GM21786 (cell line): ENCODE measurements around the gene PNMA1.
A peak's percentile ranks its signal among the peaks of the same experiment; 100 is the strongest.

Experiments
- ATAC-seq: cut with Tn5 transposase; IDR thresholded peaks from one replicate; pipeline ENCODE4 v1.9.1; 2021; ENCODE audit not compliant: unreplicated experiment

PNMA1 gene, protein sequence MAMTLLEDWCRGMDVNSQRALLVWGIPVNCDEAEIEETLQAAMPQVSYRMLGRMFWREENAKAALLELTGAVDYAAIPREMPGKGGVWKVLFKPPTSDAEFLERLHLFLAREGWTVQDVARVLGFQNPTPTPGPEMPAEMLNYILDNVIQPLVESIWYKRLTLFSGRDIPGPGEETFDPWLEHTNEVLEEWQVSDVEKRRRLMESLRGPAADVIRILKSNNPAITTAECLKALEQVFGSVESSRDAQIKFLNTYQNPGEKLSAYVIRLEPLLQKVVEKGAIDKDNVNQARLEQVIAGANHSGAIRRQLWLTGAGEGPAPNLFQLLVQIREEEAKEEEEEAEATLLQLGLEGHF

DNA sequence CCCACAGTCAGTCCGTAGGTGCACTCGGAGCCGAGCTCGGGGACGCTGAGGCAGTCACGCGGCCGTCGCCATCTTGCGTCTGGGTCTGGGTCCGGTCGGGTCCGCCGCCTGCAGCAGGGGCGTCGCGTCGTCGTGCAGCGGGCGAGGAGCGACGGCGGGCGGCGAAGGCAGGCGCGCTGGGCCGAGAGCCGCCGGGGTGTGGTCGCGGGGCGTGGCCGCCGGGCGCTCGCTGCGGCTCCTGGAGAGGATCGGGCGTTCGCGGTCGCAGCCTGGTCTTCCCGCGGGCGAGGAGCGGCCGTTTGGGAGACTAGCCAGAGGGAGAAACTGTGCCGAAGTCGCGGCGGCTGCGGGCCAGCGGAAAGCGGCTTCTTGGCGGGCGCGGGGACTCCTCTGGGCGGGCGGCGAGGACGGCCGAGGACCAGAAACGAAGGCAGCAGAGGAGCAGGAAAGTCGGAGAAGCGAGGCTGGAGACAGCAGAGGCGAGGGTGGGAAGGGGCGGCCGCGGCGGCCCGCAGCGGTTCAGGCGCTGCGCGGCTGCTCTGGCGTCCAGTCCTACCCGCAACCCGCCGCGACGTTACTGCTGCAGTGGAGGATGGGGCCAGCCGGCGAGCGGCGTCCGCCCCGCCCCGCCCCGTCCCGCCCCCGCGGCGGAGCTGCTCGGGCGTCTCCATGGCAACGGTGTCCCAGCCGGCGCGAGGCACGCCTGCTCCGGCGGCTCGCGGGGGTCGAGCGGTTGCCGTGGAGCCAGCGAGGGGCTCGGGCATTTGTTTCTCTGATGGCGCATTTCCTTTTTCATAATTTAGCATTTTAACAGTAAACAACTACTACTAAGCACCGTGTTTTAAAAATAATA lies at the start of gene PNMA1:
Gene PNMA1 (minus strand): TSS at position 582 of the 853 bp plus-strand sequence. CDS start 745 bp downstream, outside the sequence.
- peak; percentile 60 for ATAC-seq

DNA sequence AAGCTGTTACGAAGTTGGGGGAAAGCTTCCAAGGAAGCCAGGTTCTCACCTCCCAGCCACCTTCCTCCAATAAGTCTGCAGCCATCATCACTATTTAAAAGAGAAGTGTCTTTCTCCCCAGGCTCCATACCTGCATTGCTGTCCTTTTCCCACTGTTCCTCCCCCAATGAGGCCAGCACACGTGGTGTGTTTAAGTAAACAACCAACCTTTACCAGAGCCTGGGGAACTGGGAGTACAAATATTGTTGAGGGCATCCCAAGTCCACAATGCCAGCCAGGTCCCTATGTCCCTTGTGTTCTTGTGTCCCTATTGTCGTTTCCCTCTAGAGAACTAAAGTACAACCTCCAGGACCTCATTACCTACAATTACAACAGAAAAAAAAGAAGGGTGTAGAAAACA lies 49.2 kb upstream of the PNMA1 start:
- ATAC-seq = no peak

DNA sequence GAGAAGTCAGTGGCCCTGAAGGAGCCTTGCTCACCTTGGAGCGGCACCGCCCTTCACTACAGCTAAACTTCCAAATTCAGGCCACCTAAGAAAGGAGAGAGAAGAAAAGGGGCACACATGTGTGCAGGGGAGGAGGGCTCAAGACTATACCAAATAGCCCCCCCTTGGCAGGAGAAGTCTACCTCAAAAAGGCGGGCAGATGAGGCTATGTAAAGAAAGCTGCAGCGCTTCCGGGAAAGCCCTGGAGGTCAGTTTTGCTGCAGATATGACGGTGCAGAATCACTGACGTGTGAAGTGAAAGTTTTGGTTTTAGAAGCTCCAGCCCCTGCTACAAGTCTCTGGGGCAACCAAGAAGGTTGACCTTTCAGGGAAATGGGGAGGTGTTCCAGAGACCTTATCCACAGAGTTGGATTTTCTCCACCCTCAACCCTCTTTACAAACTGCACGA lies 48.2 kb upstream of the PNMA1 start:
- peak; percentile 27 for ATAC-seq

DNA sequence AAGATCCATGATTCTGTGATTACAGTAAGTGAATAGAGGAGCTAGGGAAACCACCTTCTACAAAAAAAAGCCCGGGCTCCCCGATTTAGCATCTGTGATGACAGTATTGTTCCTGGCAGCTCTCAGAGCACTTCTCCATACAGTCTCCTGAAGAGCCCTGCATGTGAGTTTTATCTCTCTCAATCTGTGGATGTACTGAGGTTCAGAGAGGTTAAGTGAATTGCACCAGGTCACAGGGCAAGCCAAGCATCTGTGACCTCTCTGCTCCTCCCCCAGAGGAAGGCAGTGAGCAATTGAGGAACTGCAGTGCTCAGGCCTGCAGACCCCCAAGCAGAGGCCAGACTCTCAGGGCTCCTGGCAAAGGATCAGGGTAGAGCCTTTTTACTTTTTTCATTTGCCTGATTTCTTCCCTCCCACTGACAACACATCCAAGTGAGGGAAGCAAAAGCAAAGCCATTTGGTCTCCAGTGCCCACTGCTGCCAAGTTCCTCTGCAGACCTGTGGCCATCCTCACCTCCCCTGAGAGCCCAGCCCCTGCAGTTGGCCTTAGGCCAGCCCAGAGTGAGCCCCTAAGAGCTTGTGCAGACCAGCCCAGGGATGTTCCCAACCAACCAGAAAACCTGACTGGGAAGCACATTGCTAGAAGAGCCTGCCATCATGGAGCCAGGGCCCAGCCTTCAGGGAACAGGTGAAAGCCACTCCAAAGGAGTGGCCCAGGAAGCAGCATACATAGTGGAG lies 47.6 kb upstream of the PNMA1 start:
- ATAC-seq = no peak

DNA sequence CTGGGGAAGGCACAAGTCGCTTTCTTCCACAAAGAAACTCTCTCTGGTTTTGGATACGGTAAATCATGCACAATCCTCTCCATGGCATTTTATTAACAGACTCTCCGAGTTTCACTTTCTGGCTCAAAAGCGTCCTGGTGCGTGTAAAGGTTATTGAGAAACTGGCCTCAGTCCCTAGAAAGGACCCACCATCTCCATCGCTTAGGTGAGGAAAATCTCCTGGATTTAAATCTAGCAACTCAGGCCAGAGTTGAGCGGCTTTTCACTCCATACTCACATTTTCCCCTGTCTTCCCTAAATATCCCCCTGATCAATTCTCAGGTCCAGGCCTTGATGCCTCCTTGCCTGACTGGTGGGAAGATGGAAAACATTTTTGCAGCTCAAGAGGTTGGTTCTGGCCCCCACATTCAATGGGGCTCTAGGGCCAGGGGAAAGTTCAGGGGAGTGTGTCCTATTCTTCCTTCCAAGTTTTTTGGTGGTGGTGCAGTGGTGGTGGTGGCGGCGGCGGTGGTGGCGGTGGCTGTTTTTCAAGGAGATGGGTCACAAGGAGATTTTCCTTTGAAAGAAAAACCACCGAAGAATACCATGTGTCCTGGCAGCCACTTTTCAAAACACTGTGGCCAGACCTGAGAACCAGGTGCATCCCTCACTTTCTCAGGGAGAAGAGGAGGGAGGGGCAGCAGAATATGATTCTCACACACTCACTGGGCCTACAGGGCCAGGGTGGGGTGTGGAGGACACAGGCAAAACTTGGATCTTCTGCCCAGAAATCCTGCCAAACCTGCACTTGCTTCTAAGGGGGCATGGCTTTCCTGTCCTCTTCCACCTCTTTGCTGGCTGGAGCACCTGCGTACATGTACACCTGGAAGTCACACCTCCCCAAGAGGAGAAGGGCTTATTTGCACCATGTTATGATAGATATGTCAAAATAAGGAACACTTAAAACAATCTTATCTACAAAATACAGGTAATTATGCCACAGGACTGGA lies 46.7 kb upstream of the PNMA1 start:
- ATAC-seq = no peak

DNA sequence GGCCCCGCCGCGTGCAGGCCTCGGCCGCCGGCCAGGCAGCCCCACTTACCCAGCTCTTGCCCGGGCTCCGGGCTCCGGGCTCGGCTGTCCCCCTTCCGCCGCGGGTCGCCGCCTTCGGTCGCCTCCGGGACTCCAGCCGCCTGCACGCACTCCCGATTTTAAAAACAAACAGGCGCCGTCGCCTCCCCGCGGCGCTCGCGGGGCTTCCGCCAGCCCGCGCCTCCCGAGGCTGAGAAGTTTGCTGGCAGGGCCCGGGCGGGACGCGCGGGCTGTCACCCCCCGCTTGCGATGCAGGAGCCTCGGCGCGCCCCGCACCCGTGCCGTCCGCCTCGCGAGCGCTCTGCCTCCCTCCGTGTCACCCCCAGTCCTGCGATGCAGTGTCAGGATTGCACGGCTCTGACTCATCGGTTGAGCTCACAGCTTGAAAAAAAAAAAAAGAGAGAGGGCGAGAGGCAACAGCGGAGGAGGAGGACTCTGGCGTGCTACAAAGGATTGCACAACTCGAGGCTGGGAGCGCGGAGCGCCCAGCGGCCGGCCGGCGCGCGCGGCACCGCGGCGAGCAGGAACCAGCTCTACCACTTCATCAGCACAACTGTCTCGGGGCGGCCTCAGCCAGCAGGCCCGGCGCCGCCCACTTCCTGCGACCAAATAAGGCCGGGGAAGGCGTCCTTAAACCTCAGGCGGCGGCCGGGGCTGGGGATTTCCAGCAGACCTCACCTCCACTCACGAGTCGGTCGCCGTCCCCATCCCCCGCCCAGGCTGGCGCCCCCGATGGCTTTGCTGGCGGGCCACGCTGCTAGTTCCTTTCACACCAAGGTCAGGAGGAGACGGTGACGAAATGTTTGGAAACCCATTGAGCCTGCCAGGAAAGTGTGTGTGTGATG lies 45.8 kb upstream of the PNMA1 start:
- peak; percentile 48 for ATAC-seq

DNA sequence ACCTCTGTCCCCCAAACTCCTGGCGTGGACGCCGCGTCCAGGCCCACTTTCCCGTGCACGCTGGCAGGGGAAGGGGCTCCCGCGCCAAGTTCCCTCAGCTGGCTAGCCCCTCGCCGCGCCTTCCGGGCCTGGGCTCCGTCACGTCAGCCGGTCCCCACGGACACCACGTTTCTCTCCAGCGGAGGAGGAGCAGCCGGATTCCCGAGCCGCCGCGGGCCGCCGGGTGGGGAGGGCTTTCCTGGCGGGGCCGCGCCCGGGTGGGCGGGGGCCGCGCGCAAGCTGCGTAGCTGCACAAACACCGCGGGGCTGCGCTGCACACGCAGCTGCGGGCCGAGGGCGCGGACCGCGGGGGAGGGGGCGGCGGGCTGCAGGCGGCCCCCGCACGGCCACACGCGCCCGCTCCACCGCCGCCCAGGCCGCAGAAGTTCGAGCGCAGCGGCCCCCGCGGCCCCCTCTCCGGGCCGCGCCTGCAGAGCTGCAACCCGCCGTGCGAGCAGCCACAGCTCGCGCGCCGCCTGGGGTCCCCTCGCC lies 45.1 kb upstream of the PNMA1 start:
- no peak for ATAC-seq

DNA sequence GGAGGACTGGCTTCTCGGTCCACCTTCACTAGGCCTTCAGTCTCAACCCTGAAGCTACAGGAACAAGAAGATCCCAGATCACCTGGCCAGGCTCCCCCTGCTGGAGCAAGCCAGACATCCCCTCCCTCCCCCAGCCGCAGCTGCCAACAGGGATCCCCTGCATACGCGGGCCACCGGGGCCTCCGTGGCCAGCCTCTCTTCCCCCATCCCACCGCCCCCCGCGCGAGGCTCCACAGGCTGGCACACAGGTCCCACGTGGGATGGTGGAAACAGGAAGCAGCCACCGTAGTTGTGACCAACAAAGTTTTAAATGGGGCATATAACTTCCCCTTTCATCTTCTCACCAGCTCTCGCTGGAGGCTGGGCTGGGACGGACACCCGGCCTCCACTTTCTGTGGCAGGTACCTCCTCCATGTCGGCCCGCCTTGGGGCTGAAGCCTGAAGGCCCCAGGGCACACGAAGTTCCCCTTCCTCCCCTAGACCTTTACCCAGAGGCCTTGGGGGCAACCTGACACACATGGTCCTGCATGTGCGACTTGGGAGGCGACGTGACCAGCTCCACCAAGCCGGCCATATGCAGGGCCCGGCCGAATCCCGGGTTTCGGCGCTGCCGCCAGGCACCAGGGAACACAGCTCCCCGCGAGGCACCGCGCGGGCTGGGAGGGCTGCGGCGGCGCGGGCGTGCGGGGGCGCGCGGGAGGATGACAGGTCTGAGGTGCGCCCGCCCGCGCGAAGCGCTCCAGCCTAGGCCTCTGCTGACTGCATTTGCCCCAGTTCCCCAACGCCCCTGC lies 44.4 kb upstream of the PNMA1 start:
- ATAC-seq = no peak

DNA sequence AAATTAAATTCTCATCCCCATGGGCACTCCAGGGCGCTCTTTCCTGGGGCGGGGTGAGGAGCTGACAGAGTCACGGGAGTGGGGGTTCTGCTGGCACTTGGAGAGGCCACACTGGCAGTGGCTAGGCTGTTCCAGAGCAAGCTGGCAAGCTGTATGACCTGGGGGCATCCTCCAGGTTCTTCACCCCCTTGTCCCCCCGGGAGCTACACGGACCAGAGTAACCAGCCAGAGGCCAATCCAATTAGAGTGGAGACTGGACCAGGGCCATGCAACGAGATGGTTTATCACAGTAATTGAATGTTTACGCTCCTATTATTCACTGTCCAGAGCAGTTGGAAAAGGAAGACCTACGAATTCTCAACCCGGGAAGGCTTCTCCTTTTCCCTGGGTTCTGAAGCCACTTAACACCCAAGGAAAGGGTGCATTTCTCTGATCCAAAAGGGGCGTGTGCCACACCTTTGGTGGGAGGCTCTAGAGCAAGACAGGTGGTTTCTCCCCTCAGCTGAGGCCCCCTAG lies 43.8 kb upstream of the PNMA1 start:
- ATAC-seq = no peak

DNA sequence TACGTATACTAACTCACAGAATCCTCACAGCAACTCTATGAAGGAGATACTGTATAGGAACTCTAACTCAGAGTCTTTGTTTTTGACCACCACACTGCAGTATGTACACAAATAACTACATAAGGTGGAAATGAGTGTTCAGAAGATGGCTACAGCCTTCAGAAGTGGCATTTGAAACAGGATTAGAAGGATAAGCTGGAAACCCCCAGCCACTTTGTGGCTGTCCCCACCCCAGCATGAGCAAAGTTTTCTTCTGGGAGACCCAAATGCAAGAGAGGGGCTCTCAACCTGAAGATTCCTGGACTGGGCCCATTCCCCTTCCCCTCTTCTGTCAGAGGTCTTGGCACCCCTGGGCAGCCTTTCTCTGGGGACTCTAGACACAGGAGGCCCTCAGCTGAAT lies 43.2 kb upstream of the PNMA1 start:
- no peak for ATAC-seq

DNA sequence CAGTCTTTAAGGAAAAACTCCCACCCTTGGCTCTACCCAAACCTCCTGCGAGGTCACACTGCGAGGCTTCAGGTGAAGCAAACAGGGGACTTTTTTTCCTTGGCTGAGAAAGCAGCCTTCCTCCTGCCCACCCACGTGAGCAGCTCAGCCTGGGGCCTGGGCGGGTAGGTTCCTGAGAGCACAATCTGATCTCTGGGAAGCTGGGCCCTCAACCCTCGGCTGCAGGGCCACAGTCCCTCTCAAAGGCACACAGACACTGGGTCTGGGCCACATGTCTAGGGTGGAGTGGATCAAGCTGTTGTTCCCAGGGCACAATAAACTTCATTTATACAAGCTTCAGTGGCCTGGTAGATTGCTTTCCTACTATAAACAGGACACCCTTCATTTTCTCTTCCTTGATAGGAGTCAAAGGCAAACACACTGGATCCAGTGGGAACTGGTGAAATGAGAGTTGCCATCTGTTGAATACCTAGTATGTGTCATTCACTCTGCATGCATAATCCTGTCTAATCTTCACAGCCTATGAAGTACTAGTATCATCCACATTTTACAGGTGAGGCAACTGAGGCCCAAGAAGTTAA lies 41.3 kb upstream of the PNMA1 start:
- no peak for ATAC-seq

DNA sequence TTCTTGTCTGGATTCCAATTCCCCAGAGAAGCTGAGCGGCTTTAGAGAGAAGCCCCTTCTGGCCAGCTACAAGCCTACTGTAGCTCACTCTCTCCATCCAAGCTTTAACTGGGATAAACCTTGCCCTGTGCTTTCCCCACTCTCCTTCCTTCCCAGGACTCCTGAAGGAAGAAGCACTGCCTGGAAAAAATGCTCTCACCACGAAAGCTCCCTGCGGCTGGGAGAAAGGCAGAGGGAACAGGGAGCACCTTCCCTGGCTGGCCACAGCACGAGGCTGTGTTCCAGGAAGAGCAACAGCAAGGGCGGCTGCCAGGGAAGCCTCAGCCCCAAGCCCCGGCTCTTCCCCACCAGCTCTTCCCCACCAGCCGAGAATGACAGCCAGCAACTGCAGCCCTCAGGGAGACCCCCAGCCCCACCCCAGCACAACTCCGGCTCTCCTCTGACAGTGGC lies 40.8 kb upstream of the PNMA1 start:
- no peak for ATAC-seq

DNA sequence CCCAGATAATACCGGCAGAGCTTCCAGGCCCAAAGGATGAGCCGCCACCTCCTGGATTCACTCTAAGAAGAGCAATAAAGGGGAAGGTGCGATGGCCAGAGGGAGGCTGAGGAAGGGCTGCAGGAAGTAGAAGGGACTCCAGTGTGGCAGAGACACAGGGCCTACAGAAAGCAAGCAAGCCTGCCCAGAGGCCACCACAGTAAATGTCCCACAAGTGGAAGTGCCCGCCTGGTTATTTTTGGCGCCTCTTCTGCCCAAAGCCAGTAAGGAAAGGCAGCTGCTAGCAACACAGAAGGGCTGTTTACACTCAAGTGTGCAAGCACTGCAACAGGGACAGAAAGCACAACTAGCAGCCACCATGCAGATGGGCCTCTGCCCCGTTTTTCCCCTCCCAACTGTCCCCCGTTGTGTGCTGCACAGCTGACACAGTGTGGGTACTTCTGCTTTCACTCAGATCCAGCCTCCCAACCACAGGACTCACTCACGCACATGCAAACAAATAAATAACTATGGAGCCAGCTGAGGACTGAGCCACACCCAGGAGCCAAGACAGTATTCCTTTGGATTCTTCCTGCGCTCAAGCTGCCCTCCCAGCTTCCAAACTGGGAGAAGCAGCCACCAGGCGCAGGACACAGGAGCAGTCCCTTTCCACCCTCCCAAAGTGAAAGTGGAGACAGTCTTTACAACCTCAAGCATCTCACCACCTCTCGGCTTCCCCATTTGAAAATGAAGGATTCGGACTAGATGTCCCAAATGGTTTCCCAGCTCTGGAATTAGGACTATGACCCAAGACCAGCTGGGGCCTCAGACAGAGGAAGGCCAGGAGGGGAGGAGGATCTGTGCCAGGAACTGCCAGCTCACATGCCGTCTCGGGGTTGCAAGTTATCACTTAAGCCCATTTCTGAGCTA lies 40.0 kb upstream of the PNMA1 start:
- ATAC-seq = peak; percentile 46

DNA sequence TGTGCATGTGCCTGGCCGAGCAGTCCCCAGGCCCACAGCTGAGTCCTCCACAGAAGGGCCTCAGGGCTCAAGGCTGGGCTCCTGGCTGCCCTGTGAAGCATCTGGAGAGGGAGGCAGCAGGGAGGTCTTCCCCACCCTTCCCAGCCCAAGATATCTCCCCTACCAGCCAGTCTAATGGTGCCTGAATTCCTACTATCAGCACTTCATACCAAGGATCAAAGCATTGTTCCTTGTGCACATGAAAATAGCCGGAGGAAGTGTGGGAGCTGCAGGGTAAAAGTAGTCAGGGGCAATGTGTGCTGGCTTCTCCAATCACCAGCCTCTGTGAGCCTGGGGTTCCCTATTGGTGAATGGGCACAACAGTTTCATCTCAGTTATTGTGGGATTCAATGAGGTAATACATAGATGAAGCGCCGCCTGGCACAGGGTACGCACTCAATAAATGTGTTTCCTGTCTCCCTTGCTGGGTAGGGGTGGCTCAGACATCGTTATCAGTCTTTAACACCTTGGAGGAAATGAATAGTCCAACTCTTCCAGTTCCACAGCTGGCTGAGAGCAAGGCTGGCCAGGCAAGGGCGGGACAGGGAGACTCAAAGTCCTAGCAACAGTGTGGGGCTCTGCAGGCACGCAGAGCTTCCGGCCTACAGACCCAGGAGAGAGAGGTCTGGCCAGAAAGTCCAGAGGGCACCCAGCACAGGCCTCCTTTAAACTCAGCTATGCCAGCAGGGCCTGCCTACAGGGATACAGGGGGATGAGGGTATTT lies 39.1 kb upstream of the PNMA1 start:
- no peak for ATAC-seq

DNA sequence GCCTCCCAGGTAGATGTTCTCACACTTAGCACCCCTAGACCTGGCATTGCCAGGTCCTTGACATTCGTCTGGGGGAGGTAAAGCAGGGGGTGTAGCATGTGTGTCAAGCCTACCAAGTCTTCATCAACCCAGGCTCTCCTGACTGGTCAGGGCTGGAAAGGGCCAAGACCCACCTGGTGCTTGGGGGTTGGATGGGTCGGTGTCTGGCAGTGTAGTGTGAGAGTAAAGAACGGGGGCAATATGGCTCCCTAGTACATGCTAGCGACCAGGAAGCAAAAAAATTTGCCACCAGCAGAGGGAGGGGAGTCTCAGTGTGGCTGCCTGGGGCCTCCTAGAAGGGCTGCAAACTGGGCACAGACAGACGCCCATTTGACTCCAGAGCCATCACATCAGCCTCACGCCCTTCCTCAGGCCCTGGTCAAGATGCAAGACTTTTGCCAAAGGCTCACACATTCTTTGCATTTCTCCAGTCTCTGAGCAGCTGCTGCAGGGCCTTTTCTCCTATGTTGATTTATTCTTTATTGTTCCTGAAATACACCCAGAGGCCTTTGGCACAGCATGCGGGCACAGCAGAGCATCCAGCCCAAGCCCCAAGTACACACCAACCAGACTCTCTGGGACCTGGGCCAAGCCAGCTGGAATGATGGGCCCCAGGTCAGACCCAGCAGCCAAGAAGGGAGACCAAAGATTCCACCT lies 38.3 kb upstream of the PNMA1 start:
- no peak for ATAC-seq
